Measurements from ENCODE around the gene ABHD17A. TPM values are rescaled to one million over a fixed set of nuclear protein-coding genes. Genes with fewer than 3 reads are reported as not detected.

ABHD17A gene
- polyA plus RNA-seq, 4 donors, result 49.1 to 79.6 (median 62.0) TPM

DNA sequence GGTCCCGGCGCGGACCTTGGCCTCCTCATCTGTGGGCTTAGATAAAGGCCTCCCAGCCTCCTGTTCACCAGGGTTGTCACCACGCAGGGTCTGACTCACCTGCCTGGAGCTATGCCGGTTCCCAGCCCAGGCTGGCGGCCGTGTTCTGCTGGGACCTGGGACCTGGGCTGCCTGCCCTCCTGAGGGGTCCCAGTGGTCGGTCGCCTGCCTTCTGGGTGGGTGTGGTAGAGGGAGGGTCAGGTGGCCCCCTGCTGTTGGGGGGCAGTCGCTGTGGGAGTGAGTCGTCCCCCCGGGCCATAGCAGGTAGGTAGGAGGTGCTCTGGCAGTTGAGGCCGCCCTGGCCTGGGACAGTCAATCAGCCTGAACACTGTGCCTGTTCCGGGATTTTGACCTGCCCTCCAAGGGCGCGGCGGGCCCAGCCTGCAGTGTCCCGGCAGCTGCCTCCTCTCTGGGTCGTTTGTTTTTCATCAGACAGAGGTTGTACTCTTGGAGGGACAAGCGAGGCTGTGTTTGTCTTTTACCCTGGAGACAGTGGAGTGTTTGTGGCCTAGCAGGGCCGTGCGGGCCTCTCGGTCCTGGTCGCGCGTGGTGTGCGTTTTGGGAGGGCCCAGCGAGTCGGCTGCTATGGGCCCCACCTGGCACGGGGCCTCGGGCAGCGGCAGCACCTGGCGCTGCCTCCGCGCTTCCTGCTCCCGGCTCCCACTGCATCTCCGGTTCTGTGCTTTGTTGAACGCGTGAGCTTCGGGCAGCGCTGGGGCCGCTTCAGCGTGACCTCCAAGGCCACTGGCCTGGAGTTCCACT lies 22.5 kb upstream of the ABHD17A start:
- no peak for FAIRE-seq
- Histone ChIP-seq H3K9me3 (ENCODE audit: control insufficient read depth in 2 of 2, insufficient read depth in 1 of 2, low read depth in 1 of 2, low read length in 1 of 2) (peaks cover 0 to 4% of the 10 kb centered on the region in 2 donors), H3K27ac (ENCODE audit: low read depth in 1 of 3, low read length in 2 of 3) (peak overlapping the region; percentile 63 to 98 (median 92)), H3K36me3 (ENCODE audit: control insufficient read depth in 3 of 3, insufficient read depth in 2 of 3, low read depth in 1 of 3, low read length in 3 of 3) (peaks cover 0 to 45% (median 2%) of the 10 kb centered on the region in 3 donors), H3K27me3 (ENCODE audit: control insufficient read depth in 3 of 3, insufficient read depth in 3 of 3, low read length in 3 of 3) (no peaks in the 10 kb centered on the region), H3K4me3 (ENCODE audit: low read depth in 1 of 3, low read length in 3 of 3) (peak overlapping the region in 2 of 3 donors; percentile 9 to 61), H3K4me1 (ENCODE audit: control insufficient read depth in 3 of 3, insufficient read depth in 2 of 3, low read depth in 1 of 3, low read length in 2 of 3) (peaks cover 3 to 26% (median 3%) of the 10 kb centered on the region in 3 donors)
- WGBS, 3 donors, result 19 to 68% (median 34%) methylated on average over 42 to 43 of the region's 43 CpGs
- peak; percentile 55 to 97 for DNase-seq

DNA sequence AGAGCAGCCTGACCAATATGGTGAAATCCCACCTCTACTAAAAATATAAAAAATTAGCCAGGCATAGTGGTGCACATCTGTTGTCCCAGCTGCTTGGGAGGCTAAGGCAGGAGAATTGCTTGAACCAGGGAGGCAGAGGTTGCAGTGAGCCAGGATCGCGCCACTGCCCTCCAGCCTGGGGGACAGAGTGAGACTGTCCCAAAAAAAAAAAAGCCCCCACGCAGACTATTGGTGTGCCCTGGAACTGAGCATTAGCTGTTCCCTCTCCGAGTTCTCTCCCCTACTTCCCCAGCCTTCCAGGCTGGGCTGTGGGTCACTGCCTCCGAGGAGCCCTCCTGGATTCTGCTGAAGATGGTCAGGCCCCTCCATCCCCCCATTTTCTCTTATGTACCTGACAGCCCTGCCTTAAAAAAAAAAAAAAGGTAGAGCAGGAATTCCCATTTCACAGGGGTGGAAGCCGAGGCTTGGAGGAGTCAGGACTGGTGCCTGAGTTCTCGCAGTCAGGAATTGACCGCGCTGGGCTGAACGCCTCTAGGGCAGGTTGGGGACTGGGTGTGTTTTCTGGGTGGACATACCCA lies 21.8 kb upstream of the ABHD17A start:
- no peaks in the 10 kb centered on the region for H3K27me3 ChIP-seq (ENCODE audit: control insufficient read depth in 3 of 3, insufficient read depth in 3 of 3, low read length in 3 of 3)
- peaks cover 0 to 4% of the 10 kb centered on the region in 2 donors for H3K9me3 ChIP-seq (ENCODE audit: control insufficient read depth in 2 of 2, insufficient read depth in 1 of 2, low read depth in 1 of 2, low read length in 1 of 2)
- peaks cover 0 to 42% (median 0%) of the 10 kb centered on the region in 3 donors for H3K36me3 ChIP-seq (ENCODE audit: control insufficient read depth in 3 of 3, insufficient read depth in 2 of 3, low read depth in 1 of 3, low read length in 3 of 3)
- H3K4me1 ChIP-seq (ENCODE audit: control insufficient read depth in 3 of 3, insufficient read depth in 2 of 3, low read depth in 1 of 3, low read length in 2 of 3), result peaks cover 3 to 26% (median 3%) of the 10 kb centered on the region in 3 donors
- FAIRE-seq (no peak), DNase-seq (no peak)
- peak overlapping the region in 1 of 3 donors; percentile 61 for H3K4me3 ChIP-seq (ENCODE audit: low read depth in 1 of 3, low read length in 3 of 3)
- WGBS, 3 donors, result 33 to 83% (median 50%) methylated on average over 9 to 10 of the region's 10 CpGs
- peak overlapping the region; percentile 63 to 98 (median 92) for H3K27ac ChIP-seq (ENCODE audit: low read depth in 1 of 3, low read length in 2 of 3)

DNA sequence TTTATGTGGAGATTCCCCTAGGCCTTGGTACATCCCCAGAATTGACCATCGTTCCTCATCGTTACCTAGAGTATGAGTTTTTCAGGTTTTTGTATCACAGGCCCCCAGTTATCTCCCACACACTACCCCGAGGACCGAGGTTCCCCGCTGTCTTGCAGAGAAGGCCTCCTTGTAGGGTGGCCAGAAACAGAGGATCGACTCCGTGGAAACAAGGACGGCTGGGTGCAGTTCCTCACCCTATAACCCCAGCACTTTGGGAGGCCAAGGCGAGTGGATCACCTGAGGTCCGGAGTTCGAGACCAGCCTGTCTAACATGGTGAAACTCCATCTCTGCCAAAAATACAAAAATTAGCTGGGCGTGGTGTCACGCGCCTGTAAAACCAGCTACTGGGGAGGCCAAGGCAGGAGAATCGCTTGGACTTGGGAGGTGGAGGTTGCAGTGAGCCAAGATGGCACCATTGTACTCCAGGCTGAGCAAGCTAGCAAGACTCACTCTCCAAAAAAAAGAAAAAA lies 20.6 kb upstream of the ABHD17A start:
- WGBS, 3 donors, result 63 to 72% (median 70%) methylated on average over 15 of the region's 15 CpGs
- peaks cover 0 to 4% of the 10 kb centered on the region in 2 donors for H3K9me3 ChIP-seq (ENCODE audit: control insufficient read depth in 2 of 2, insufficient read depth in 1 of 2, low read depth in 1 of 2, low read length in 1 of 2)
- peak overlapping the region; percentile 51 to 80 (median 72) for H3K4me3 ChIP-seq (ENCODE audit: low read depth in 1 of 3, low read length in 3 of 3)
- DNase-seq, result no peak
- peaks cover 0 to 34% (median 0%) of the 10 kb centered on the region in 3 donors for H3K36me3 ChIP-seq (ENCODE audit: control insufficient read depth in 3 of 3, insufficient read depth in 2 of 3, low read depth in 1 of 3, low read length in 3 of 3)
- peaks cover 3 to 26% (median 3%) of the 10 kb centered on the region in 3 donors for H3K4me1 ChIP-seq (ENCODE audit: control insufficient read depth in 3 of 3, insufficient read depth in 2 of 3, low read depth in 1 of 3, low read length in 2 of 3)
- no peaks in the 10 kb centered on the region for H3K27me3 ChIP-seq (ENCODE audit: control insufficient read depth in 3 of 3, insufficient read depth in 3 of 3, low read length in 3 of 3)
- H3K27ac ChIP-seq (ENCODE audit: low read depth in 1 of 3, low read length in 2 of 3), result peak overlapping the region; percentile 35 to 87 (median 84)
- FAIRE-seq, result no peak

DNA sequence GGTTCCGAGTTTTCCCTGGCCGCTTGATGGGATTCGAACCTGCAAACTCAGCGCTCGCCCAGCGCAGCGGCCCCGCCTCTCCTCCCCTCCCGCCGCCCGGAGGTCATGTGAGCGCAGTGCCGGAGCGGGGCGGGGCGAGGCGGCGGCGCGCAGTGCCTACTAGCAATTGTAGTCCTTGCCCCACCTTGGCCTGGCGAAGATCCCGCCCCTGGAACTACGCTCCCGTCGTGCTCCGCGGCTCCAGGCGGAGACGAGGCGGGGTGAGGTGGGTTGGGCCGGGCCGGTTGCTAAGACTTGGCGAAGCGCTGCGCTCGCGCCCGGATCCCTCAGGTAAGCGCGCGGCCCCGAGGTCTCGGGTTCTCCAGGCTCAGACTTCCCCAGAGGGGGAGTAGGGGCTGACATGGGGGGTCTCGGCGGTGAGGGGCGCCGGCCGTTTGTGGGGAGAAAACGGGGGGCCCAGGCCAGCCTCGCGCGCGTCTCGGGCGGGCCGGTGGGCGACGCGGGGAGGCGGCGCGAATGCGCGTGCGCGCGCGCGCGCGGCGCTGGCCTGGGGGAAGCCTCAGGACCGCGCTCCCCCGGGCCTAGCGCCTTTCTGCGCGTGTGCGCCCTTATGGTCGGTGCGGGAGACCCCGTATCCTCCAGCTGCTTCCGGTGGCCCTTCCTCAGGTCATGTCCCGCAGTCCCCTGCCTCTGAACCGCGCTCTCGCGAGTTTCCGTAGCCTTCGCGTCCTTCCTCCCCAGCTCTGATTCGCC lies 20.0 kb upstream of the ABHD17A start, which contains the start of the genes ADAT3 and SCAMP4:
TSS of gene ADAT3 (plus strand) at position 290 of the 753 bp plus-strand sequence. CDS start 6,649 bp downstream, outside the sequence.
TSS of gene SCAMP4 (plus strand) at position 290 of the 753 bp plus-strand sequence. CDS start 9,621 bp downstream, outside the sequence.
- peaks cover 0 to 34% (median 0%) of the 10 kb centered on the region in 3 donors for H3K36me3 ChIP-seq (ENCODE audit: control insufficient read depth in 3 of 3, insufficient read depth in 2 of 3, low read depth in 1 of 3, low read length in 3 of 3)

DNA sequence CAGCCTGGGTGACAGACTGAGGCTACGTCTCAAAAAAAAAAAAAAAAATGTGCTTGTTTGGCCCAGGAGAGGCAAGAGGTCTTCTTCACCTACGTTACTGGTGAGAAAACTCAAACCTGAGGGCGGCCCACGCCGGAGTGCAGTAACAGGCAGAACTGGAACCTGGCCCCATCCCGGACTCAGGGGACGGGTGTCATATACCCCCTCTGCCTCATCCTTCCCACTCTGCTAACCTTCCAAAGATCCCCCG lies 19.5 kb upstream of the ABHD17A start:
- H3K27ac ChIP-seq (ENCODE audit: low read depth in 1 of 3, low read length in 2 of 3), result peak overlapping the region in 1 of 3 donors; percentile 87
- no peak for FAIRE-seq
- peak overlapping the region in 1 of 3 donors; percentile 80 for H3K4me3 ChIP-seq (ENCODE audit: low read depth in 1 of 3, low read length in 3 of 3)
- peaks cover 3 to 26% (median 3%) of the 10 kb centered on the region in 3 donors for H3K4me1 ChIP-seq (ENCODE audit: control insufficient read depth in 3 of 3, insufficient read depth in 2 of 3, low read depth in 1 of 3, low read length in 2 of 3)
- 41 to 49% (median 45%) methylated on average over 7 to 8 of the region's 8 CpGs for WGBS, 3 donors
- H3K27me3 ChIP-seq (ENCODE audit: control insufficient read depth in 3 of 3, insufficient read depth in 3 of 3, low read length in 3 of 3), result no peaks in the 10 kb centered on the region
- no peak for DNase-seq
- peaks cover 0 to 30% (median 0%) of the 10 kb centered on the region in 3 donors for H3K36me3 ChIP-seq (ENCODE audit: control insufficient read depth in 3 of 3, insufficient read depth in 2 of 3, low read depth in 1 of 3, low read length in 3 of 3)
- peaks cover 0 to 2% of the 10 kb centered on the region in 2 donors for H3K9me3 ChIP-seq (ENCODE audit: control insufficient read depth in 2 of 2, insufficient read depth in 1 of 2, low read depth in 1 of 2, low read length in 1 of 2)

More for the DNA sequence above, 20.0 kb upstream of the ABHD17A start, which contains the start of the genes ADAT3 and SCAMP4:
- no peak for FAIRE-seq
- WGBS, 3 donors, result 0 to 2% (median 1%) methylated on average over 56 to 92 of the region's 92 CpGs
- Histone ChIP-seq H3K4me1 (ENCODE audit: control insufficient read depth in 3 of 3, insufficient read depth in 2 of 3, low read depth in 1 of 3, low read length in 2 of 3) (peaks cover 3 to 26% (median 3%) of the 10 kb centered on the region in 3 donors), H3K27me3 (ENCODE audit: control insufficient read depth in 3 of 3, insufficient read depth in 3 of 3, low read length in 3 of 3) (no peaks in the 10 kb centered on the region), H3K4me3 (ENCODE audit: low read depth in 1 of 3, low read length in 3 of 3) (peak within 1 kb of the TSS; percentile 51 to 80 (median 72)), H3K27ac (ENCODE audit: low read depth in 1 of 3, low read length in 2 of 3) (peak within 1 kb of the TSS; percentile 35 to 87 (median 84)), H3K9me3 (ENCODE audit: control insufficient read depth in 2 of 2, insufficient read depth in 1 of 2, low read depth in 1 of 2, low read length in 1 of 2) (peaks cover 0 to 4% of the 10 kb centered on the region in 2 donors)
- DNase-seq, result peak; percentile 99

DNA sequence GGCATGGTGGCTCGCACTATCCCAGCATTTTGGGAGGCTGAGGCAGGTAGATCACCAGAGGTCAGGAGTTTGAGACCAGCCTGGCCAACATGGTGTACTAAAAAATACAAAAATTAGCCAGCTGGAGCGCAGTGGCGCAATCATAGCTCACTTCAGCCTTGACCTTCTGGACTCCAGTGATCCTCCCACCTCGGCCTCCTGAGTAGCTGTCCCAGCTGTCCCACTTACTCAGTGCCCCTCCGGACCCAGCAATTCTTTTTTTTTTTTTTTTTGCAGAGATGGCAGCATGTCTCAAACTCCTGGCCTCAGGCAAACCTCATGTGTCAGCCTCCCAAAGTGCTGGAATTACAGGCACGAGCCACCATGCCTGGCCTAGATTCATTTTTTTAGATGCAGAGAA lies 17.6 kb upstream of the ABHD17A start:
- H3K27ac ChIP-seq (ENCODE audit: low read depth in 1 of 3, low read length in 2 of 3), result peak overlapping the region in 1 of 3 donors; percentile 50
- DNase-seq (no peak), FAIRE-seq (no peak)
- no peak overlapping the region for H3K4me3 ChIP-seq (ENCODE audit: low read depth in 1 of 3, low read length in 3 of 3)
- H3K27me3 ChIP-seq (ENCODE audit: control insufficient read depth in 3 of 3, insufficient read depth in 3 of 3, low read length in 3 of 3), result no peaks in the 10 kb centered on the region
- H3K9me3 ChIP-seq (ENCODE audit: control insufficient read depth in 2 of 2, insufficient read depth in 1 of 2, low read depth in 1 of 2, low read length in 1 of 2), result no peaks in the 10 kb centered on the region
- 66 to 79% (median 72%) methylated on average over 6 of the region's 6 CpGs for WGBS, 3 donors
- peaks cover 0 to 14% (median 0%) of the 10 kb centered on the region in 3 donors for H3K36me3 ChIP-seq (ENCODE audit: control insufficient read depth in 3 of 3, insufficient read depth in 2 of 3, low read depth in 1 of 3, low read length in 3 of 3)
- H3K4me1 ChIP-seq (ENCODE audit: control insufficient read depth in 3 of 3, insufficient read depth in 2 of 3, low read depth in 1 of 3, low read length in 2 of 3), result peaks cover 0 to 23% (median 0%) of the 10 kb centered on the region in 3 donors

DNA sequence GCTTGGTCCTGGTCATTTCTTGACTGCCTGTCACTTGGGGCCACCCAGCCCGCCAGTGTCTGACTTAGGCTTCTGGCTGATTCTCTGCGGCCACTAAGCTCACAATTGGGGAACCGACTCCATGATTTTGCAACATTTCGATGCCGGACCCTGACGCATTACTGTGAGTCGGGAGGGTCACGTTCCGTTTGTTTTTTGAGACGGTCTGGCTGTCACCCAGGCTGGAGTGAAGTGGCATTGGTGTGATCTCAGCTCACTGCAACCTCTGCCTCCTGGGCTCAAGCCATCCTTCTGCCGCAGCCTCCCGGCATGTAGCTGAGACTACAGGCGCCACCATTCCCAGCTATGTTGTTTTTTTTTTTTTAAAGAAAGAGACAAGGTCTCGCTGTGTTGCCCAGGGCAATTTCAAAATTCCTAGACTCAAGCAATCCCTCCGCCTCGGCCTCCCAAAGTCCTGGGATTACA lies 16.7 kb upstream of the ABHD17A start:
- Histone ChIP-seq H3K4me1 (ENCODE audit: control insufficient read depth in 3 of 3, insufficient read depth in 2 of 3, low read depth in 1 of 3, low read length in 2 of 3) (peaks cover 0 to 21% (median 0%) of the 10 kb centered on the region in 3 donors), H3K4me3 (ENCODE audit: low read depth in 1 of 3, low read length in 3 of 3) (no peak overlapping the region), H3K27me3 (ENCODE audit: control insufficient read depth in 3 of 3, insufficient read depth in 3 of 3, low read length in 3 of 3) (no peaks in the 10 kb centered on the region), H3K27ac (ENCODE audit: low read depth in 1 of 3, low read length in 2 of 3) (peak overlapping the region in 1 of 3 donors; percentile 62), H3K36me3 (ENCODE audit: control insufficient read depth in 3 of 3, insufficient read depth in 2 of 3, low read depth in 1 of 3, low read length in 3 of 3) (peaks cover 0 to 6% (median 0%) of the 10 kb centered on the region in 3 donors), H3K9me3 (ENCODE audit: control insufficient read depth in 2 of 2, insufficient read depth in 1 of 2, low read depth in 1 of 2, low read length in 1 of 2) (no peaks in the 10 kb centered on the region)
- WGBS, 3 donors, result 88 to 90% (median 88%) methylated on average over 16 of the region's 16 CpGs
- DNase-seq, result no peak
- FAIRE-seq, result no peak

Measured in small intestine (tissue), 7 donors.